H1 (cell line): Measurements from ENCODE around the gene ADAMTS6. TPM values are rescaled to one million over a fixed set of nuclear protein-coding genes. Genes with fewer than 3 reads are reported as not detected.

ENCODE experiments used
- POLR2AphosphoS5 ChIP-seq: IDR thresholded peaks from 2 replicates; pipeline ENCODE4 v1.6.1; 2011; ENCODE audit warnings: low read depth, low read length
- RAD21 ChIP-seq, 2 experiments: IDR thresholded peaks in 1 of 2; conservative IDR thresholded peaks in 1 of 2; 2 replicates each; pipeline ENCODE4 v1.6.1; 2011; ENCODE audit warnings: low read depth in 2 of 2, low read length in 2 of 2, improper control_type of control experiment in 1 of 2, inconsistent platforms in 1 of 2, mild to moderate bottlenecking in 1 of 2, moderate library complexity in 1 of 2
- TBP ChIP-seq: IDR thresholded peaks from 2 replicates; pipeline ENCODE4 v1.6.1; 2011; ENCODE audit warnings: low read depth, low read length, improper control_type of control experiment
- polyA plus RNA-seq, 7 experiments: library from polyadenylated mRNA; depleted of rRNA in 3 of 7; stranded (reverse) in 5 of 7; unstranded in 2 of 7; fragments of >200 nt in 5 of 7; fragments of 200-250 nt in 2 of 7; gene quantifications; 1 replicate in 5 of 7; 2 replicates in 1 of 7; 4 replicates in 1 of 7; pipeline versions ENCODE4 v1.2.1 to v1.2.3, GENCODE V29; 2011 to 2013; ENCODE audit warnings: missing spikeins in 2 of 7, mixed read lengths in 2 of 7
- total RNA-seq: library from RNA; stranded (reverse); fragmentation: NEBNext Ultra II Directional; extraction: Animal tissue kit (Norgen Biotek cat#: 25700); gene quantifications from 2 replicates; pipeline ENCODE4 v1.2.1, GENCODE V29; 2021
- TF ChIP-seq, protein P1 (sequence below): fragments of 300-600 bp; sonication (generic); IDR thresholded peaks from 2 replicates; pipeline ENCODE4 v1.7.1; 2012; ENCODE audit warnings: low read length, moderate library complexity, mild to moderate bottlenecking, inconsistent platforms; ENCODE audit not compliant: insufficient replicate concordance
- TF ChIP-seq, protein P2 (sequence below), 3 experiments: IDR thresholded peaks; 1 replicate in 2 of 3; 2 replicates in 1 of 3; pipeline versions ENCODE4 v1.5.1 to v1.6.1; 2011; ENCODE audit warnings: low read length in 3 of 3, mild to moderate bottlenecking in 3 of 3, inconsistent platforms in 2 of 3, low read depth in 1 of 3, moderate library complexity in 1 of 3; ENCODE audit not compliant: insufficient read depth in 1 of 3; ENCODE audit errors: control extremely low read depth in 1 of 3
- TF ChIP-seq, protein P3 (sequence below): IDR thresholded peaks from 2 replicates; pipeline ENCODE4 v1.6.1; 2011; ENCODE audit warnings: low read depth, mild to moderate bottlenecking, low read length; ENCODE audit not compliant: insufficient read depth

ADAMTS6 gene
- total and polyA plus RNA-seq, 2 of the 8 experiments (the other 6 are each of a cell fraction or from before 2014, with no cell fraction given), result 0.74 to 2.4 TPM

DNA sequence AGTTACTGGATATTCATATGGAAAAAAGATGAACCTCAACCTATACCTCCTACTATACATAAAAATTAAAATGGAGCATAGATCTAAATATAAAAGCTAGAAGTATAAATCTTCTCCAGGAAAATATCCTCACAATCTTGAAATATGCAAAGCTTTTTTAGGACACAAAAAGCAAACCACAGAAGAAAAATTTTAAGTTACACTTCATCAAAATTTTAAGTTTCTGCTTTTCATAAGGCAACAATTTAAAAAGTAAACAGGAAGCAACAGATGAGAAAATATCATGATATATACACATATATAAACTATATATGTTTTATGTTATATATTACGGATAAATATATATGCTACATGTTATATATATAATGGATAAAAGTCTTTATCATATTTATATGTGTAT is 157.5 kb downstream of the ADAMTS6 start (continued):
- TF ChIP-seq, protein P1, sequence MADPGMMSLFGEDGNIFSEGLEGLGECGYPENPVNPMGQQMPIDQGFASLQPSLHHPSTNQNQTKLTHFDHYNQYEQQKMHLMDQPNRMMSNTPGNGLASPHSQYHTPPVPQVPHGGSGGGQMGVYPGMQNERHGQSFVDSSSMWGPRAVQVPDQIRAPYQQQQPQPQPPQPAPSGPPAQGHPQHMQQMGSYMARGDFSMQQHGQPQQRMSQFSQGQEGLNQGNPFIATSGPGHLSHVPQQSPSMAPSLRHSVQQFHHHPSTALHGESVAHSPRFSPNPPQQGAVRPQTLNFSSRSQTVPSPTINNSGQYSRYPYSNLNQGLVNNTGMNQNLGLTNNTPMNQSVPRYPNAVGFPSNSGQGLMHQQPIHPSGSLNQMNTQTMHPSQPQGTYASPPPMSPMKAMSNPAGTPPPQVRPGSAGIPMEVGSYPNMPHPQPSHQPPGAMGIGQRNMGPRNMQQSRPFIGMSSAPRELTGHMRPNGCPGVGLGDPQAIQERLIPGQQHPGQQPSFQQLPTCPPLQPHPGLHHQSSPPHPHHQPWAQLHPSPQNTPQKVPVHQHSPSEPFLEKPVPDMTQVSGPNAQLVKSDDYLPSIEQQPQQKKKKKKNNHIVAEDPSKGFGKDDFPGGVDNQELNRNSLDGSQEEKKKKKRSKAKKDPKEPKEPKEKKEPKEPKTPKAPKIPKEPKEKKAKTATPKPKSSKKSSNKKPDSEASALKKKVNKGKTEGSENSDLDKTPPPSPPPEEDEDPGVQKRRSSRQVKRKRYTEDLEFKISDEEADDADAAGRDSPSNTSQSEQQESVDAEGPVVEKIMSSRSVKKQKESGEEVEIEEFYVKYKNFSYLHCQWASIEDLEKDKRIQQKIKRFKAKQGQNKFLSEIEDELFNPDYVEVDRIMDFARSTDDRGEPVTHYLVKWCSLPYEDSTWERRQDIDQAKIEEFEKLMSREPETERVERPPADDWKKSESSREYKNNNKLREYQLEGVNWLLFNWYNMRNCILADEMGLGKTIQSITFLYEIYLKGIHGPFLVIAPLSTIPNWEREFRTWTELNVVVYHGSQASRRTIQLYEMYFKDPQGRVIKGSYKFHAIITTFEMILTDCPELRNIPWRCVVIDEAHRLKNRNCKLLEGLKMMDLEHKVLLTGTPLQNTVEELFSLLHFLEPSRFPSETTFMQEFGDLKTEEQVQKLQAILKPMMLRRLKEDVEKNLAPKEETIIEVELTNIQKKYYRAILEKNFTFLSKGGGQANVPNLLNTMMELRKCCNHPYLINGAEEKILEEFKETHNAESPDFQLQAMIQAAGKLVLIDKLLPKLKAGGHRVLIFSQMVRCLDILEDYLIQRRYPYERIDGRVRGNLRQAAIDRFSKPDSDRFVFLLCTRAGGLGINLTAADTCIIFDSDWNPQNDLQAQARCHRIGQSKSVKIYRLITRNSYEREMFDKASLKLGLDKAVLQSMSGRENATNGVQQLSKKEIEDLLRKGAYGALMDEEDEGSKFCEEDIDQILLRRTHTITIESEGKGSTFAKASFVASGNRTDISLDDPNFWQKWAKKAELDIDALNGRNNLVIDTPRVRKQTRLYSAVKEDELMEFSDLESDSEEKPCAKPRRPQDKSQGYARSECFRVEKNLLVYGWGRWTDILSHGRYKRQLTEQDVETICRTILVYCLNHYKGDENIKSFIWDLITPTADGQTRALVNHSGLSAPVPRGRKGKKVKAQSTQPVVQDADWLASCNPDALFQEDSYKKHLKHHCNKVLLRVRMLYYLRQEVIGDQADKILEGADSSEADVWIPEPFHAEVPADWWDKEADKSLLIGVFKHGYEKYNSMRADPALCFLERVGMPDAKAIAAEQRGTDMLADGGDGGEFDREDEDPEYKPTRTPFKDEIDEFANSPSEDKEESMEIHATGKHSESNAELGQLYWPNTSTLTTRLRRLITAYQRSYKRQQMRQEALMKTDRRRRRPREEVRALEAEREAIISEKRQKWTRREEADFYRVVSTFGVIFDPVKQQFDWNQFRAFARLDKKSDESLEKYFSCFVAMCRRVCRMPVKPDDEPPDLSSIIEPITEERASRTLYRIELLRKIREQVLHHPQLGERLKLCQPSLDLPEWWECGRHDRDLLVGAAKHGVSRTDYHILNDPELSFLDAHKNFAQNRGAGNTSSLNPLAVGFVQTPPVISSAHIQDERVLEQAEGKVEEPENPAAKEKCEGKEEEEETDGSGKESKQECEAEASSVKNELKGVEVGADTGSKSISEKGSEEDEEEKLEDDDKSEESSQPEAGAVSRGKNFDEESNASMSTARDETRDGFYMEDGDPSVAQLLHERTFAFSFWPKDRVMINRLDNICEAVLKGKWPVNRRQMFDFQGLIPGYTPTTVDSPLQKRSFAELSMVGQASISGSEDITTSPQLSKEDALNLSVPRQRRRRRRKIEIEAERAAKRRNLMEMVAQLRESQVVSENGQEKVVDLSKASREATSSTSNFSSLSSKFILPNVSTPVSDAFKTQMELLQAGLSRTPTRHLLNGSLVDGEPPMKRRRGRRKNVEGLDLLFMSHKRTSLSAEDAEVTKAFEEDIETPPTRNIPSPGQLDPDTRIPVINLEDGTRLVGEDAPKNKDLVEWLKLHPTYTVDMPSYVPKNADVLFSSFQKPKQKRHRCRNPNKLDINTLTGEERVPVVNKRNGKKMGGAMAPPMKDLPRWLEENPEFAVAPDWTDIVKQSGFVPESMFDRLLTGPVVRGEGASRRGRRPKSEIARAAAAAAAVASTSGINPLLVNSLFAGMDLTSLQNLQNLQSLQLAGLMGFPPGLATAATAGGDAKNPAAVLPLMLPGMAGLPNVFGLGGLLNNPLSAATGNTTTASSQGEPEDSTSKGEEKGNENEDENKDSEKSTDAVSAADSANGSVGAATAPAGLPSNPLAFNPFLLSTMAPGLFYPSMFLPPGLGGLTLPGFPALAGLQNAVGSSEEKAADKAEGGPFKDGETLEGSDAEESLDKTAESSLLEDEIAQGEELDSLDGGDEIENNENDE, result no peak
- TF ChIP-seq RAD21 (IDR thresholded peaks at IDR 0.05 in 1 of 2, conservative IDR thresholded peaks at IDR 0.05 in 1 of 2; ENCODE audit: low read depth in 2 of 2, low read length in 2 of 2), result no peak
- TF ChIP-seq POLR2AphosphoS5, result no peak
- TF ChIP-seq, protein P2, sequence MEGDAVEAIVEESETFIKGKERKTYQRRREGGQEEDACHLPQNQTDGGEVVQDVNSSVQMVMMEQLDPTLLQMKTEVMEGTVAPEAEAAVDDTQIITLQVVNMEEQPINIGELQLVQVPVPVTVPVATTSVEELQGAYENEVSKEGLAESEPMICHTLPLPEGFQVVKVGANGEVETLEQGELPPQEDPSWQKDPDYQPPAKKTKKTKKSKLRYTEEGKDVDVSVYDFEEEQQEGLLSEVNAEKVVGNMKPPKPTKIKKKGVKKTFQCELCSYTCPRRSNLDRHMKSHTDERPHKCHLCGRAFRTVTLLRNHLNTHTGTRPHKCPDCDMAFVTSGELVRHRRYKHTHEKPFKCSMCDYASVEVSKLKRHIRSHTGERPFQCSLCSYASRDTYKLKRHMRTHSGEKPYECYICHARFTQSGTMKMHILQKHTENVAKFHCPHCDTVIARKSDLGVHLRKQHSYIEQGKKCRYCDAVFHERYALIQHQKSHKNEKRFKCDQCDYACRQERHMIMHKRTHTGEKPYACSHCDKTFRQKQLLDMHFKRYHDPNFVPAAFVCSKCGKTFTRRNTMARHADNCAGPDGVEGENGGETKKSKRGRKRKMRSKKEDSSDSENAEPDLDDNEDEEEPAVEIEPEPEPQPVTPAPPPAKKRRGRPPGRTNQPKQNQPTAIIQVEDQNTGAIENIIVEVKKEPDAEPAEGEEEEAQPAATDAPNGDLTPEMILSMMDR (IDR thresholded peaks at IDR 0.05; ENCODE audit: control extremely low read depth in 1 of 3, insufficient read depth in 1 of 3, low read depth in 1 of 3, low read length in 3 of 3), result no peak
- TF ChIP-seq, protein P3, sequence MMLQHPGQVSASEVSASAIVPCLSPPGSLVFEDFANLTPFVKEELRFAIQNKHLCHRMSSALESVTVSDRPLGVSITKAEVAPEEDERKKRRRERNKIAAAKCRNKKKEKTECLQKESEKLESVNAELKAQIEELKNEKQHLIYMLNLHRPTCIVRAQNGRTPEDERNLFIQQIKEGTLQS, result no peak
- no peak for TF ChIP-seq TBP
